Colon (tissue), 2 donors: ENCODE results near the gene CCR5.
"Not testable (repeated sequence)": the region's sequence is repeated elsewhere in the genome, so short reads cannot be mapped to it uniquely, and the experiment has no call there.

Experiments used
- FAIRE-seq: peaks from 2 replicates; lab custom pipeline; 2012; peaks lifted over from hg19 to GRCh38; lab: Jason Lieb, UNC
- donor health status: control.
- donor health status: control.

The CCR5 gene

GRCh38 chr3:46386205-46386604 is 15.5 kb downstream of the CCR5 start:
- FAIRE-seq = no peak

GRCh38 chr3:46388847-46389246 is 18.1 kb downstream of the CCR5 start:
- FAIRE-seq = not testable (repeated sequence)

- FAIRE-seq = no peak
These were observed 18.6 kb downstream of the CCR5 start for GRCh38 chr3:46389306-46389705.

- not testable (repeated sequence) for FAIRE-seq
These were observed 20.8 kb downstream of the CCR5 start for GRCh38 chr3:46391526-46391925.

GRCh38 chr3:46393011-46393410 is 22.3 kb downstream of the CCR5 start:
- no peak for FAIRE-seq

GRCh38 chr3:46393554-46394434 is 23.0 kb downstream of the CCR5 start:
- FAIRE-seq = no peak

- no peak for FAIRE-seq
These were observed 24.5 kb downstream of the CCR5 start for GRCh38 chr3:46395210-46395661.

- FAIRE-seq = no peak
These were observed 25.2 kb downstream of the CCR5 start for GRCh38 chr3:46395766-46396530.

GRCh38 chr3:46397111-46397510 is 26.4 kb downstream of the CCR5 start:
- no peak for FAIRE-seq

- FAIRE-seq = no peak
These were observed 27.6 kb downstream of the CCR5 start for GRCh38 chr3:46398186-46398955.

- no peak for FAIRE-seq
These were observed 28.4 kb downstream of the CCR5 start for GRCh38 chr3:46399098-46399497.

GRCh38 chr3:46399557-46399956 is 28.8 kb downstream of the CCR5 start:
- no peak for FAIRE-seq

- no peak for FAIRE-seq
These were observed 29.4 kb downstream of the CCR5 start for GRCh38 chr3:46400000-46400734.

GRCh38 chr3:46400846-46401245 is 30.1 kb downstream of the CCR5 start:
- FAIRE-seq = no peak

- no peak for FAIRE-seq
These were observed 30.8 kb downstream of the CCR5 start for GRCh38 chr3:46401579-46401978.

- not testable (repeated sequence) for FAIRE-seq
These were observed 32.2 kb downstream of the CCR5 start for GRCh38 chr3:46402902-46403301.

- no peak for FAIRE-seq
These were observed 34.7 kb downstream of the CCR5 start for GRCh38 chr3:46405301-46406019.

GRCh38 chr3:46406443-46406787 is 35.7 kb downstream of the CCR5 start:
- no peak for FAIRE-seq

GRCh38 chr3:46406788-46407611 is 36.3 kb downstream of the CCR5 start, which contains the start of the genes CCR5AS and CCRL2:
CCR5AS (minus strand) TSS chr3:46407066.
CCRL2 (plus strand) TSS chr3:46407259; CDS start chr3:46408080, 821 bp downstream.
- FAIRE-seq = no peak

- no peak for FAIRE-seq
These were observed 37.2 kb downstream of the CCR5 start for GRCh38 chr3:46407970-46408369.
